NCI-H748 treated with DMSO at 0.1 percent for 48 hours (cell line): ENCODE results near the gene CEP63.
"Not testable (repeated sequence)": the region's sequence is repeated elsewhere in the genome, so short reads cannot be mapped to it uniquely, and the experiment has no call there.

Experiments used
- DNase-seq: peaks from one replicate; lab custom pipeline; 2025; lab: John Stamatoyannopoulos, UW

Gene CEP63

DNA sequence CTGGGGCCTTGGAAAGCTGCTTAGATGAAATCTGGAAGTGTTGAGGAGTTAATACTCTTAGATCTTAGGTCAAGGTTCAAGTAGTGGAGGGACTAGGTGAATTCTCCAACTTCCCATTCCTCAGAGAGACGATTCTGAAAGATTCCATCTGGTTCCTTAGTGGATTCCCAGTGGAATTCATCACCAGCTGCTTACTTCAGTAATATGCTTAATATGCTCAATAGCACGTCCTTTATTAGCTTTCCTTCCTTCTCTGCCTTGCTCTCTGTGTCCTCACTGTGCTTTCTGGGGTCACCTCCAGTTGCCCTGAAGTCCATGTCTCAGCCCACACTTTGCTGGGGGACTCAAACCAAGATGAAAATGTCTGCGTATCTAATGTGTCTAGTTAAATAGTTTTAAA lies 31.0 kb downstream of the CEP63 start:
- no peak for DNase-seq

DNA sequence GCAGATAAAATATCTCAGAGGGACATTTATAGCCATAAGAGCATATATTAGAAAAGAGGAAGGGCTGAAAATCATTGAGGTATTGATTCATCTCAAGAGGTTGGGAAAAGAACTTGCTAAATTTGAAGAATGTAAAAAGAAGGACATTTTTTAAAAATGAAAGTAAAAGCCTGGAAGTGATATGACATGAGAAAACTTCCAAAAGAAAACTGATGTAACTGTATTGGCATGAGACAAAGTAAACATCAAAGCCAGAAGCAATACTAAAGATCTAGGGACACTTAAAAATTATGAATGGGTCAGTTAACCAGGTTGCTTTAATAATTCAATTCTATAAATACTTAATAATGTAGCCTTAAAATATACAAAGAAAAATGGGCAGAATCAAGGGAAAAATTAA lies 31.9 kb downstream of the CEP63 start:
- no peak for DNase-seq

DNA sequence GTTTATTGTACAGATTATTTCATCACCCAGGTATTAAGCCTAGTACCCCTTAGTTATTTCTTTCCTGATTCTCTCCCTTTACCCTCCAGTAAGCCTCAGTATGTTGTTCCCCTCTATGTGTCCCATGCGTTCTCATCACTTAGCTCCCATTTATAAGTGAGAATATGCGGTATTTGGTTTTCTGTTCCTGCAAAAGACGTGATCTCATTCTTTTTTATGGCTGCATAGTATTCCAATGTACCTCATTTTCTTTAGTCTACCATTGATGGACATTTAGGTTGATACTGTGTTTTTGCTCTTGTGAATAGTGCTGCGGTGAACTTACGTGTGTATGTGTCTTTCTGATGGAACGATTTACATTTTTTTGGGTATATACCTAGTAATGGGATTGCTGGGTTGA lies 36.7 kb downstream of the CEP63 start:
- no peak for DNase-seq

DNA sequence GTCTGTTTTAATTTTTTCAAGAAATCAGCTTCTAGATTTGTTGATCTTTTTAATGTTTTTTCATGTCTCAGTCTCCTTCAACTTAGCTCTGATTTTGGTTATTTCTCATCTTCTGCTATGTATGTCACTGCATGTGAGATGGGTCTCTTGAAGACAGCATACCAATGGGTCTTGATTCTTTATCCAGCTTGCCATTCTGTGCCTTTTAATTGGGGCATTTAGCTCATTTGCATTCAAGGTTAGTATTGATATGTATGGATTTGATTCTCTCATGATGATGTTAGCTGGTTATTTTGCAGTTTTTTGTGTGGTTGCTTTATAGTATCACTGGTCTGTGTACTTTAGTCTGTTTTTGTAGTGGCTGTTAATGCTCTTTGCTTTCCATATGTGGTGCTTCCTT lies 39.4 kb downstream of the CEP63 start:
- DNase-seq, result no peak

DNA sequence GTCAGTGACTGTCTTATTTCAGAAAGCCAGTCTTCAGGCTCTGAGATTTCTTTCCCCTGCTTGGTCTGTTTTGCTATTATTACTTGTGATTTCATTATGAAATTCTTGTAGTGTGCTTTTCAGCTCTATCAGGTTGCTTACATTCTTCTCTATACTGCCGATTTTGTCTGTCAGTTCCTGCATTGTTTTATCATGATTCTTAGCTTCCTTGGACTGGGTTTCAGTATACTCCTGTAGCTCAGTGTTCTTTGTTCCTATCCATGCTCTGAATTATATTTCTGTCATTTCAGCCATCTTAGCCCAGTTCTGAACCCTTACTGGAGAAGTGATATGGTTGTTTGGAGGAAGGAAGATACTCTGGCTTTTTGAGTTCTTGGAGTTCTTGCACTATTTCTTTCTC lies 40.5 kb downstream of the CEP63 start:
- no peak for DNase-seq

DNA sequence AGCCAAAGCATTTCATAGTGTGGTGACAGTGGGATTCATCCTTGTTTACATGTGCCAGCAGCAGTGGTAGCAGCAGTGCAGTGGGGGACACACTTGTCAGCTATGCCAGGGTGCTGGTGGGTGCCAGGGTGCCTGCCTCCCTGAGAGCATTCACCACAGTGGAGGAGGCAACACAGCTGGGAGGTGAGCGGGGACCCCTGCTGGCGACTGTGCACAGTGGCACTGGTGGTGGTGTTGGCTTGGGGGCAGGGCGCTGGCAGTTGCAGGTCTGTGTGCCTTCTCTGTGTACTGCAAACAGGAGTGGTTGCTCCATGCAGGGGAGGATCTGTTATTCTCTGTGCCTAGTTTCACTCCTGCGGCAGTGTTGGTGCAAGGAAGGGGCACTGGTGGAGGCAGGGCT lies 41.2 kb downstream of the CEP63 start:
- no peak for DNase-seq

DNA sequence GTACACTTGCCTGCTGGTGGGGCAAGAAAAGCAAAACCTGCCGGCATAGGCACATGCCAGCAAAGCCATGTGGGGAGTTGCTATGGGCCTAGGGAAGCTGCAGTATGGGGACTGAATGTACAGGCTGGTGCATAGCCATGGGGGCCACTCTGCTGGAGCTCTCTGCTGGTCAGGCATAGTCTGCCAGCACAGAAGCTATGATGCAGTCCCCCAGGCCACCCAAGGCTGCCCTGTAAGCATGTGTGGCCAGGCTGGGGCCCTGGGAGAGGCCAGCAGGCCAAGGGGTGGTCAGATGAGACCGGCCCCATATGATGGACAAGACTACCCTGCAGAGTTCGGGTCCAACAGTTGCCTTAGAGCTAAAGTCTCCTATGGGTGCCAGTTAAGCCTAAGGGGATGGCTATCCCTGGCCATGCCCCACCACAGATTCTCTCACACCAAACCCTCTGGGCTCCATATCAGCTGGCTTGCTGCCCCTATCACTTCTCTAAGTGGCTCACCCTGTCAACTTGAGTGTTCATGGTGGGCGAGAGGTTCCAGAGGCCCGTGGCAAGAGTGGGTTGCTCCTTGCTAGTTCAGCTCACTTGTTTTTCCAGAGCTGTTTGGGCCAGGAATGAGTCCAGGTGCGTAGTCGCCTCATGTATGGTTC lies 41.8 kb downstream of the CEP63 start:
- no peak for DNase-seq

DNA sequence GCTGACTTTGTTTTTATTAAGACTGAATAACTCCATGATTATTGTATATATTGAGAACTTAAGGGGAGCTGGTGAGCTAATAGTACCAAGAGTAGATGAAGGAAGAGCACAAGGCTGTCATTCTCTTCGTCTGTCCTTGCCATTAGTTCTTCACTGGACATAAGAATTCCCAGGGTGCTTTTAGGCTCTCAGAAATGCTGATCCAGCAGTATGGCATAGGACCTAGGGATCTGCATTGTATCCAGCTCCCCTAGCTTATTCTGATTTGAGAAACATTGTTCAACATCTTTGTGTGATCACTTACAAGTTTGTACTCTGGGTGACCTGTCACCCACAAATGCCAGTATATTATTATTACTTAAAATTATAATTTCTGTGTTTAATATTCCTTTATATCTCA lies 47.6 kb downstream of the CEP63 start:
- no peak for DNase-seq

DNA sequence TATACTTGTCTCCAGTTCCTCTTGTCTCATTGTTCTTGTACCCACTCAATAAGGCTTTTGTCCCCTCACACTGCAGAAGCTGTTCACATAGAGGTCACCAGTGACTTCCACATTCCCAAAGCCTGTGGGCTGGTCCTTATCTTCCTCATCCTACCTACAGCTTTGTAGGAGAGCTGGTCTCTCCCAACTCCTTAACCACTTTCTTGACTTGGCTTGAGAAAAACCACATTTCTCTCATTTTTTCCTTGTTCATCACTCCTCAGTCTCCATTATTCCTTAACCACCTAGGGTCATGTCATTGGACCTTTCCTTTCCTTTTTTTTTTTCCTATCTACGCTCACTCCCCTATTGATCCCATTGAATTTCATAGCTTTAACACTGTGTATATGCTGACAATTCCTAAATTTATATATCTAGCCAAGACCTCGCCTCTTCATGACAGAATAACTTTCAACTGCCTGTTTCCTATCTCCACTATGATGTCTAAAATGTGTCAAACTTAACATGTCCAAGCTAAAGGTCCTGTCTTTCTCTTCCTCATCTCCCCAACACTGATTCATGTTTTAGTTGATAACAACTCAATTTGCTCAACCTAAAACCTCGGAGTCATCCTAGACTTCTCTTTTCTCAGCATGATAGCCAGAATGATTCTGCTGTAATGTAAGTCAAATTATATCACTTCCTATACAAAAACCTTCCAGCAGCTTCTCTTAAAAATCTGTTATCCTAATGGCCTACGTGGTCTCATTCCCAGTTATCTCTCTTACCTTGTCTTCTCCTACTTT lies 49.5 kb downstream of the CEP63 start:
- no peak for DNase-seq

DNA sequence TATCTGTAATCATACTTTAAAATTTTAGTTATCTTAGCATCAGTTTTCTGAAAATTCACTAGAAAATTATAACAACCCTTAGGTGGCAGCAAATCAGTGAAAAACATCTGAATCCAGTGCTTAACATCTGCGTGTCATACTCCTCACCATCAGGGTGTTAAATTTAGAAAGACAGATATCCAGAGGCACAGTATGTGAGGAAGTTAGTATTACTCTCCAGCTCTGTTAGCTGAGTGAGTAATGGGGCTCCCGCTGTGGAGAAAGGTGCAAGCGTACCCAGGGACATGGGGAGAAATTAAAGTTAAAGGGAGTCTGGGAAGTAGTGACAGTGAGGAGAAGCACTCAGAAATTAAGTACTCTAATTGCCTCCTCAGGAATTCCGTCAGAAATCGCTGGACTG lies 50.9 kb downstream of the CEP63 start:
- no peak for DNase-seq

DNA sequence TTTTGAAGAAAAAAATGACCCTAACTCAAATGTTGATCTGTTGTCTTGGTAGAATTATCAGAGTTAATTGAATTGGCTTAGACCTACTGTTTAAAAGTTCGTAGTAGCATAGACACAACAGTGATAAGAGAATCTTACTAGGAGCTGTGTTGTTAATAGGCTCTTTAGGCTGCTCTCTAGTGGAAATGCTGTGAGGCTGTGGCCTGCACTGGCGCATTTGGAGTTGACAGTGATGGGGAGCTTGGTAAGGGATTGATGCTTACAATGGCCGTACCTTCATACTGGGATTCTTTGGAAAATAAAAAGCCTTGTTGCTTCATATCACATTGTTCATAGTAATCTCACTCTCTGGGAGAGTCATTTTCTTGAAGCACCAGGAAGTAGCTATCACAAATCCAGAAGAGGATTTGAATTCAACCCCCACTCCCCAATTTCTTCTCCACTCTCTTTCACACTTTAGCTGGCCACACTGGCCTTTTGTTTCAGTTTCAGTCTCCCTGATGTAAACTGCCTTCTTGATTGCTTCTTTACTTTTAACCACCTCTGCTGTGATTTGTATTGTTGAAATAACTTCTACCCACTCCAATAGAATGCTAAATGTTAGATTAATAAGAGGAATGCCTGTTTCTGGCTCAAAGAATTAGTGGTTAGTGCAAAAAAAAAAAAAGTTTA lies 56.6 kb downstream of the CEP63 start:
- no peak for DNase-seq

DNA sequence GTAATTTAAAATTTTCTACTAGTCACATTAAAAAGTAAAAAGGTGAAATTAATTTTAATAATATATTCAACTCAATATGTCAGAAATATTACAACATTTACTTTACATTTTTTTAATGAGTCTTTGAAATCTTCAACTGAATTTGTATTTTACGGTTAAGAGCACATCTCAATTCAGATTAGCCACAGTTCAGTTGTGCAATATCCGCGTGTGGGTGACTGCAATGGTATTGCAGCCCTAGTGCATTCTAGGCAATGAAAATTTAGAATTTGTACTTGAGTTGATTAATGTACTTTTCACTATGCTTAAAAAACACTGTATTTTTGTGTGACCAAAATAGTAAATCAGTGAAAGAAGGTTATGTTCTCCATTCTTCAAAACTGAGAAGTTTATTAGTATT lies 57.3 kb downstream of the CEP63 start:
- no peak for DNase-seq

DNA sequence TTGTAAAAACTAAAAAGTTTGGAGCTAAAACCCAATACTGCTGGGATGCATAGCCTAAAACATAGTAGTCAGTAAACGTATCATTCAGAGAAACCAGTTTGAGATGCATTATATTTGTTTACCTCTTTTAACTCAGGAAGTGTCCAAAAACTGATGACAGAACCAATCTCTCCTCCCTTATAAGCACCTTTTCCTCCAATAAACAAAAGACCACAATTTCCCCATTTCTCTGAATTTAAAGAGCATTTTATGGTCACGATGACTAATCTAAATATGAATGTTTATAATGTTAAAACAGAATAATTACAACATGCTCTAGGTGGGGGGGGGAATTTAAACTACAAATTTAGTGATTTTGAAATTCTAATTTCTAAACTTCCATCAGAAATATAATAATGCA lies 58.5 kb downstream of the CEP63 start:
- DNase-seq, result no peak

DNA sequence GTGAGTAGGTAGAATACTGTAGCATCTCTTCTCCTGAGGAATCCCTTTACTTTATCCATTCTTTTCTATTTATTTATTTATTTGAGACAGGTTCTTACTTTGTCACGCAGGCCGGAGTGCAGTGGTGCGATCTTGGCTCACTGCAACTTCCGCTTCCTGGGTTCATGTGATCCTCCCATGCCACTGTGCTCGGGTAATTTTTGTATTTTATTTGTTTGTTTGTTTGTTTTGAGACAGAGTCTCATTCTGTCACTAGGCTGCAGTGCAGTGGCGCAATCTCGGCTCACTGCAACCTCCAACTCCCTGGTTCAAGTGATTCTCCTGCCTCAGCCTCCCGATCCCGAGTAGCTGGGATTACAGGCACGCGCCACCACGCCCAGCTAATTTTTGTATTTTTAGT lies 58.9 kb downstream of the CEP63 start:
- not testable (repeated sequence) for DNase-seq

DNA sequence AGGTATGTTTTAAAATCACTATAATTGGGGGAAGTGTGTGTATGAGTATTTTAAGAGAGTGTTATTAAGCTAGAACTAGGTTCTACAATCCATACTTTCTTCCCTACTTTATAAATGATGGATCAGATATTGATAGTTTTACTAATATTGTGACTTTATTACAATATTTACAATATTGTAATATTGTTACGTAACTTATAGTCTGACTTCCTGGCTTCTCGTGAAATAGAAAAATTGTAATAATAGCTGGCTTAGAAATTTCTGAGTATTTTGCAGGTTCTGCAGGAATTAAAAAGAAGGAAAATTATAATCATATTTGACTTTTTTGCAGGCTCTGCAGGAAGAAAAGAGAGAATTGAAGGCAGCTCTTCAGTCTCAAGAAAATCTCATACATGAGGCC lies 60.0 kb downstream of the CEP63 start:
- no peak for DNase-seq

DNA sequence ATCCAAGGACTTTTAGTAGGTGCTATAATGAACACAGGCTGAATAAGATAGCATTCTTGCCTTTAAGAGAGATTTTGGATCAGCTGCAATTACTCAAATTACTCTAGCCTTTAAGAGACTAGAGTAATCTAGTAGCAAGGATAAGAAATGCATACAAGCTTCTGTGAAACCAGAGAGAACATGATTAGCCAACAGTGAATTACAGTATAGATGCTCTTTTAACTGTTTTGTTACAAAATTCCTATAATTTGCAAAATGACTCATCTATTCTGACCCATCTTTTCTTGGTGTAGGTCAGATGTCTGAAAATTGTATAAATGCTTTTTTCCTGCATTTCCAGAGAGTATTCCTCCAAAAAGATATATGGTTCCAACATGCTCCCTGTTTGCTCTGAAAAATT lies 66.9 kb downstream of the CEP63 start:
- no peak for DNase-seq

DNA sequence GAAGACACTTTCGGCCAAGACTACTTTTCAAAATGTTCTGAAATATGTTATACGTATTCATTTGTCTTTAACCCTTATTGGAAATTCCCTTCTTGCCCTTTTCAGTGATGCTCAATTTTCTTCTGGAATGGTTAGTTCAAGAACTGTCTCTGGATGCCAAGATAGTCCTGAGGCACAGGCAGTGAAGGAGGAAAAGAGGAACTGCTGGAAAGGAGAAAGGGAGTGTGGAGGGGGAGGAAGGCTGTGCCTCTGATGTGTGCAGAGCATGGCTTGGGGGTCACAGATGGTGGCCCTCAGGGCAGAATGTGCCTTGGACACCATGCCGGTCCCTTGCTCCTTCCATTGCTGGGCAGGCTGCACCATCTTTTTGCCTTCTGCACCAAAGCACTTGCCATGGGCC lies 73.7 kb downstream of the CEP63 start:
- DNase-seq, result no peak

DNA sequence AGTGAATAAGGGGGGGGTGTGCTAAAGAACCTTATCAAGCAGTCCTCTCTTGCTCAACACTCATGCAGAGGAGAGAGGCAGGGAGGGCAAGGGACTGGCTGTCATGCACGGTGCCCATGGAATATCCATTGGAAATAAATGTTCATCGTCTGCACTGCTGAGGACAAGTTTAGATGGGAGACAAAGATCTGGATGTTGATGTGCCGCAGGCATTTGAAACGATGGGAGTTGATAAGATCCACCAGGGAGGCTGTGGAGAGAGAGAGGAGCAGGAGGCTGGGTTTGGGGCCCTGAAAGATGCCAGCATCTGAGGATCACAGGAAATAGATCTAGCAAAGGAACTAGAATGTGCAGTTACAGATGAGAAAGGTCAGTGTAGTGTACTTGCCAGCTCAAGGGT lies 76.2 kb downstream of the CEP63 start:
- no peak for DNase-seq

DNA sequence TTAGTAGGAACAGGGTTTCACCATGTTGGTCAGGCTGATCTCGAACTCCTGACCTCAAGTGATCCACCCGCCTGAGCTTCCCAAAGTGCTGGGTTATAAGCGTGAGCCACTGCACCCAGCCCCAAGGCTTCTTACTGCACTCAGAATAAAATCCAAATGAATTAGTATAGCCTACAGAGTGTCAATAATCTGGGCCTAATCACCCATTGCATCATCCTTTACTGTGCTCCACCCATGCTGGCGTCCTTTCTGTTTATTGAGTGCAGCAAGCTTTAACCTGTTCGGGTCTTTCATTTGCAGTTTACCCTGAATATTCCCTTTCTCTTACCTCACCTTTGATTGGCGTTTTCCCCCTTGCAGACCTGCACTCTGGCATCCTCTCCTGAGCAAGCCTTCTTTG lies 77.7 kb downstream of the CEP63 start:
- DNase-seq, result peak; percentile 3

DNA sequence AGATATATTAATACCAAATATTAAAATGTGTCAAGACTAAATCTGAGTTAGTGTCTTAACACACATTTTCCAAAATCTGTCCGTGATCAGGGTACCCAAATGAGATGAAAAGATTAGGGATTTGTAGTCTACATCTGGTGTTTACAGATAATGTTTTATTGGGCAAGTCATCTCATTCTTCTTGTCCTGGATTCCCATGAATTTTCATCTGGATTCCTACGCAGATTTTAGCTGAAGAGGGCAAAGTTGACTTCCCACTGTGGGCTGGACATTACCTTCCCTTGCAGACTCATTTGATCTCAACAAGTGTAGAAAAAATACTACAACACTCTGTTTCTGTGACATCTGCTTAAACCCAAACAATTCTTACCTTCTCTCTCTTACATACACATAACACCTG lies 79.1 kb downstream of the CEP63 start:
- DNase-seq, result no peak

DNA sequence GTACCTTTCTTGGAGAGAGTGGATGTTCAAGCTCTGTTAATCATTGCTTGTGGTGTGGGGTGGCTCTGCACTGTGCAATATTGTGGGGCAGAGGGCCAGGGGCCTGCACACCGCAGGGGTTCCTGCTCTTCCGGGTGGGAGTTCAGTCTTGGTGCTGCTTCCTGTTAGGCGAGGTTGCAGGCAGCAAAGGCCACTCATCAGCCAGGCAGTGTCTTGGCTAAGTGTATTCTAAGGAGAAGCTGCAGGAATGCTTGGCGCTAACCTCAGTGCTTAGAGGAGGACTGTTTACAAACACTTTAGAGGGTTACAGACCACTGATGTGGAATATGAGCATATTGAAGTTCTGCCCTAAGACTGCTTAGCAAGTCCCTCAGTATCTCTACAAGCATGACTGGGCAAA lies 81.7 kb downstream of the CEP63 start:
- no peak for DNase-seq

DNA sequence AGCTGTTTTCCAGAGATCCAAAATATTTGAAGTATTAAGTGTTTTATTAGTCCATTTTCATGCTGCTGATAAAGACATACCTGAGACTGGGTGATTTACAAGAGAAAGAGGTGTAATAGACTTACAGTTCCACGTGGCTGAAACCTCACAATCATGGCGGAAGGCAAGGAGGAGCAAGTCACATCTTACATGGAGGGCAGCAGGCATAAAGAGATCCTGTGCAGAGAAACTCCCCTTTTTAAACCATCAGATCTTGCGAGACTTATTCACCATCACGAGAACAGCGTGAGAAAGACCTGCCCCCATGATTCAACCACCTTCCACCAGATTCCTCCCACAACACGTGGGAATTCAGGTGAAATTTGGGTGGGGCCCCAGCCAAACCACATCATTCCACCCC lies 82.9 kb downstream of the CEP63 start:
- no peak for DNase-seq

DNA sequence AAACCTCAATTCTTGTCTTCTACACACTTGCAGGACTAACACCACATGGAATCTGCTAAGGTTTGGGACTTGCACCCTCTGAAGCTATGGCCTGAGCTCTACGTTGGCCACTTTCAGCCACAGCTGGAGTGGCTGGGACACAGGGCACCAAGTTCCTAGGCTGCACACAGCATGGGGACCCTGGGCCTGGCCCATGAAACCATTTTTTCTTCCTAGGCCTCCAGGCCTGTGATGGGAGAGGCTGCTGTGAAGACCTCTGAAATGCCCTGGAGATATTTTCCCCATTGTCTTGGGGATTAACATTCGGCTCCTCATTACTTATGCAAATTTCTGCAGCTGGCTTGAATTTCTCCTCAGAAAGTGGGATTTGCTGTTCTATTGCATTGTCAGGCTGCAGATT lies 84.0 kb downstream of the CEP63 start:
- DNase-seq, result not testable (repeated sequence)
